HG03354 (cell line): ENCODE results near the gene LCN10.
"Not testable (repeated sequence)": the region's sequence is repeated elsewhere in the genome, so short reads cannot be mapped to it uniquely, and the experiment has no call there.

Experiments
- ATAC-seq: cut with Tn5 transposase; IDR thresholded peaks from one replicate; pipeline ENCODE4 v1.9.1; 2021; ENCODE audit warnings: mild to moderate bottlenecking; ENCODE audit not compliant: unreplicated experiment, poor library complexity, severe bottlenecking

LCN10 gene

DNA sequence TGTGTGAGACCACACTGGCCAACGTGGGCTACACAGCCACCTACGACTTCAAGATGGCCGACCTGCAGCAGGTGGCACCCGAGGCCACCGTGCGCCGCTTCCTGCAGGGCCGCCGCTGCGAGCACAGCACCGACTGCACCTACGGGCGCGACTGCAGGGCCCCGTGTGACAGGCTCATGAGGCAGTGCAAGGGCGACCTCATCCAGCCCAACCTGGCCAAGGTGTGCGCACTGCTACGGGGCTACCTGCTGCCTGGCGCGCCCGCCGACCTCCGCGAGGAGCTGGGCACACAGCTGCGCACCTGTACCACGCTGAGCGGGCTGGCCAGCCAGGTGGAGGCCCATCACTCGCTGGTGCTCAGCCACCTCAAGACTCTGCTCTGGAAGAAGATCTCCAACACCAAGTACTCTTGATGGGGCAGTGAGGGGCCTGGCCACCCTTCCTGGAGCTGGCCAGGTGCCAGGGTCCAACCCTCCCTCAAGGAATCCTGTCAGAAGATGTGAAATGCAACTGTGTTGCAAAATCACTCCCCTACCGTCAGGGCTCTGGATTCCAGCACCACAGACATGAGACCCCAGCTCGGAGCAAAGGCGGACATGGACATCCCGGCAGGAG is 19.3 kb downstream of the LCN10 start:
- ATAC-seq: no peak

GRCh38 chr9:136722969-136723356 is 19.8 kb downstream of the LCN10 start:
- ATAC-seq: no peak

DNA sequence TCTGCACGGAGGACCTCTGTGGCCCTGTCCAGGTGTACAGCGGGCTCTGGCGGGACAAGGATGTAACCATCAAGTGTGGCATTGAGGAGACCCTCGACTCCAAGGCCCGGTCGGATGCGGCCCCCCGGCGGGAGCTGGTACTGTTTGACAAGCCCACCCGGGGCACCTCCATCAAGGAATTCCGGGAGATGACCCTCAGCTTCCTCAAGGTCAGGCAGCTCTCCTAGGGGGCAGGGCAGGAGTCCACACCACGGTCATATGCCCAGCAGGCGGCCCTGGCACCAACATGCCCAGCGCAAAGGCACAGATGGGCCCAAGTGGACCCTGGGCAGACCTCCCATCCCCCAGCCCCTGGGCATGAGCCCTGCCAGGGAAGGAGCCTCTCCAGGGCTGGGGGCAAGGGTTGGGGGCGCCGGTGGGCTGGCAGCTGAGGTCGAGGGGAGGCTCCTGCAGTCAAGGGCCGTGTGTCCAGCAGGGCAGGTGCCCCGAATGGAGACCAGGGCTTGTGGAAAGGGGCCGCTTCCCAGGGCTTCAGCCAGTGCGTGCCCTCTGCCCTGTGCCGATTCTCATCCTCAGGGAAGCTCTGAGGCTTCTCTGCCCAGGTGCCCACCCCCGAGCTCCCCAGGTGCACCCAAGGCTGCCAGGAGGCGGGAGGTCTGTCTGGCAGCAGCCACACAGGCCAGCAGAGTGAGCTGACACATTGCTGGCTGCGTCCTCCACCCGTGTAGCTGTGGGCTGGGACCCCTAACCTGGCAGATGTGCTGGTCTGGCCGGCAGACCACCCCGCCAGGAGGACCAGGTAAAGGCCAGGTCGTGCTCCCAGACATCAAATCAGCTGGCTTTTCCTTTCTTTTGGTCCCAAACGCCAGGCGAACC is 20.4 kb downstream of the LCN10 start:
- ATAC-seq: no peak

DNA sequence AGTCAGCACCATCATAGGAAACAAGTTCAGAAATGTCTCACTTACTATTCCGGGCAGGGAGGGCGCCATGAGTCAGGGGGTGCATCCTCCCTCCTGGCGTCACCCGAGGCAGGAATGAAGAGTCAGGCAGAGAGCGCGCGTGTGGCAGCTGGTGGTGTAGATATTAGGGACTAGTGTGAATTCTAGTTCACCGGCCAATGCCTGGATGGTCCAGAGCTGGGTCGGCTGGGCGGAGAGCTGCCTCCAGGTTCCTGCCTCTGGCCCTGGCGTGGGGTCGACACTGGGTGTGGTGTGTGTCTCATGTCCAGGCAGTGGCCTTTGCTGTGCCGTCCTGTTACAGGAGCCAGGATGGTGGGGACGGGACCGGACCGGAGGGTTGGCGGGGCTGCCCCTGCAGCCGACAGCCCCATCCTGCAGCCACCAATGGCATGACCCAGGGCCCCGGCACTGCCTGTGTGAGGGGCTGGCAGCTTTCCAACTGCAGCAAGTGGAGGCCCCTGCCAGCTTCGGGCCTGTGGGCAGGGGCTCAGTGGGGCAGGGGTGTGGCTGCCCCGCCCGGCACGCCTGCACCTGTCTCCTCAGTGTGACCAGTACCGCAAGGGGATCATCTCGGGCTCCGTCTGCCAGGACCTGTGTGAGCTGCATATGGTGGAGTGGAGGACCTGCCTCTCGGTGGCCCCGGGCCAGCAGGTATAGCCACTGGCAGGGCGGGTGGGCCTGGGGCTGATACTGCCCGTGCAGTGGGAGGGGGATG is 21.2 kb downstream of the LCN10 start:
- no peak for ATAC-seq

GRCh38 chr9:136720898-136721338 is 21.8 kb downstream of the LCN10 start:
- ATAC-seq: no peak

DNA sequence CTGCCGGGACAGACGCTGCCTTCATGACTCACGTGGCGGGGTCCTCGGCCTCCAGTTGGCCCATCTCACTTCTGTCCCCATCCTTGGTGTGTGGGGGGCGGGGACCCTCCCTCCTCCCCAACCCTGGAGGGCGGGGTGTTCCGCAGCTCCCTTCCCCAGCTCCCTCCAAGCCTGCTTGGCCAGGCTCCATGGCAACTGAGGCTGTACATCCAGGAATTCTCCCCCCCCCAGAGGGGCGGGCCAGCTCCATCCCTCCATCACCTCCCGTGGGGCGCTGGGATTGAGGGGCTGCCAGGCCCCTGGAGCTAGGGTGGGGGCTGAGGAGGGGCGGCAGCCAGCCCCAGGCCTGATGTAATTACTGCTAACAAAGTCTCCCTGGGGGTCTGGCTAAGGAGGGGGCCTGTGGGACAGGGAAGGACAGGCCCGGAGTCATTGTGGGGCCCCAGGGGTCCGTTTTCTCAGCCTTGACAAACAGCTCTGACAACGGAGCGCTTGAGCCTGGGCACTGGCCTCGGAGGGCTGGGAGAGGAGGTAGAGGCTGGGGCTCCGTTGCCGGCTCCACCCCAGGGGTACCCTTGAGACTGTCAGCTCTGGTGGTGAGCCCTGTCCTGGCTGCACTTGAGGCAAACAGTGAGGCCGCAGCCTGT is 22.4 kb downstream of the LCN10 start:
- ATAC-seq: no peak

- no peak for ATAC-seq
These were observed 23.4 kb downstream of the LCN10 start for GRCh38 chr9:136719195-136719880.

DNA sequence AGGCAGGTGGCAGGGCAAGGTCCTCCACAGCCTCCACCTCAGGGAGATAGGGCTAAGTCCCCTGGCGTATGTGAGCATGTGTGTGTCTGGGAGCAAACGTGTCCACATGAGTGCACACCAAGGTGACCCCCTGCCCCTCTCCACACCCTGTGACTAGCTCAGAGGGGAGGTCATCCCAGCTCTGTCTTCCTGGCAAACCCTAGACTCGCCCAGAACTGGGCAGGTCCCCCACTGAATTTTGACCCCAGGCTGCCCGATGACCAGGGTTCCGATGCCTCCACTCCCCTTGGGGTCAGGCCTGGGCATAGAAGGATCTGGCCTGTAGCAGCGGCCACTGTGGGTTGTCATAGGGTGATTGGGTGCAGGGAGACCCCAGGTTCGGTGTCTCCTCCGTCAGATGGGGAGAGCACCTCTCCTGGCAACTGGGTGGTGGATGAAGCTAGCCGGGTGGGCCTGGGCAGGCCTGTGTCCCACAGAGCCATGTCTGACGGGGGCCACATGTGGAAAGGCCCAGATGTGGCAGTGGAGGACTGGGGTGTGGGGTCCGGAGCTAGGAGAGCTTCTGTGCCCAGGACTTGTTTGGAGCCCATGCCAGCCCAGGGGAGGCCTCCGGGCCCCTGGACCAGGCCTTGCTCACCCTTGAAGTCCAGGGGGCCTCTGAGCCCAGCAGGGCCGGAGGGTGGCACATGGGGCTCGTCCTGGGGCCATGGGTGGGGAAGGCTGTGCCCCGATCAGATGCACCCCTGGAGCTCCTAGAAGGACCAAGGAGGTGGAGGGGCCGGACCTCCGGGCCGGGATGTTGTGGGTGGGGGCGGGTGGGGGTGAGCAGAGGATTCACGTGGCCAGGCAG is 24.2 kb downstream of the LCN10 start:
- ATAC-seq: no peak

DNA sequence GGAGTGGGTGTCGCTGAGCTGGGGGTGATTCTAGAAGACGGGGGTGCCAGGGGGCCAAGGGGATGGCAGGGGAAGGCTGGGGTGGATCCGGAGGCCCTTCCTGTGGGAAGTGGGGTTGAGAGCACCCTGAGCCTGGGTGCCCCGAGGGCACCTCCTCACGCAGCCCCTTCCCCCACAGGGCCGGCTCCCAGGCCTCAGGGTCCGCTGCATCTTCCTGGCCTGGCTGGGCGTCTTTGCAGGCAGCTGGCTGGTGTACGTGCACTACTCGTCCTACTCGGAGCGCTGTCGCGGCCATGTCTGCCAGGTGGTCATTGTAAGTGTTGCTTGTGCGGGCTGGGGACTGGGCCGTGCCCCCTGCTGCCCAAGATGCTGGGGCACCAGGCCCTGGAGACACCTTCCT is 25.3 kb downstream of the LCN10 start:
- no peak for ATAC-seq

DNA sequence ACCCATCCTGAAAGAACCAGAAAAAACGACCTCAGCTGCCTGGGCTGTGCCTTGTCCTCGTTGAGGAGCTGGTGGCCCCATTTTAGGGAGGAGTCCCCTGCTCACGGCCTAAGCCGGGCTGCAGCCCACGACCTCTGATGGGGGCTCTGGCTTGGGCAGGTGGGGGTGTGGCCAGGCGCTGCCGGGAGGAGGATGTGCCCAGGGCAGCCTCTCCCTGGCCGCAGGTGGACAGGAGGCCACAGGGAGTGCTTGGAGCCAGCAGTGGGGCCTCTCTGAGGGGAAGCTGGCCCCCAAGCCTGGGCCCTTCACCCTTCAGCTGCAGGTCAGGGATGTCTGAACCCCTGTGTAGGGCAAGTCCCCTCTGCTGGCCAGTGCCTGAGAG is 27.9 kb downstream of the LCN10 start:
- ATAC-seq: no peak

DNA sequence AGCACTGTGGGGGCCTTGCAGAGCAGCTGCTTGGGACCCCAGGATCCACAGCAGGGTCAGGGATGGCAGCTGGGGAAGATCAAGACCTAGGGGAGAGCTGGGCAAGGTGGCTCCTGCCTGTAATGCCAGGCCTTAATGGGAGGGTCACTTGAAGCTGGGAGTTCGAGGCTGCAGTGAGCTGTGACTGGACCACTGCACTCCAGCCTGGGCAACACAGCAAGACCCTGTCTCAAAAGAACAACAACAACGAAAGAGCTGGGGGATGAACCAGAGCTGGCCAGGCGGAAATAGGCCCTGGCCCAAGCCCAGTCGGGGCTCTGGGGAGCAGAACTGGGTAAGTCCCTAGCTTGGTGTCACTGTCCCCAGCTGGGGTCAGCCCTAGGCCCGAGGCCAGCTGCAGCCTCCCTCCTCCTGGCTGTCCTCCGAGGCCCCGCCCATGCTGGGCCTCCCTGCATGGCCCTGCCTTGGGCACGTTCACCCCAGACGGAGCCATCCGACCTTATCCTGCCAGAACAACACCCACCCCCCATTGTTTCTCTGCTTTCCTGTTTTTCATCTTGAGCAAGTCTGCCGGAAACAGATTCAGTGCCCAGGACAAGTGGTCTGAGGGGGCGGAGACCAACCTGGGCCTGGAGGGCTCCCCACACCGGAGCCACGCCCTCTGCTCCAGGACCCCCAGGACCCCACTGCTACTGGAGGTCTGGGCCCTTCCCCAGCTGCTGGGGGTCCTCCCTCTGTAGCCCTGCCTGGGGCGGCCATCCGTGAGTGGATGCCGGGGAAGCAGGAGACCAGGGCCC is 28.4 kb downstream of the LCN10 start:
- ATAC-seq: no peak

GRCh38 chr9:136713550-136713949 is 29.2 kb downstream of the LCN10 start:
- ATAC-seq: no peak

DNA sequence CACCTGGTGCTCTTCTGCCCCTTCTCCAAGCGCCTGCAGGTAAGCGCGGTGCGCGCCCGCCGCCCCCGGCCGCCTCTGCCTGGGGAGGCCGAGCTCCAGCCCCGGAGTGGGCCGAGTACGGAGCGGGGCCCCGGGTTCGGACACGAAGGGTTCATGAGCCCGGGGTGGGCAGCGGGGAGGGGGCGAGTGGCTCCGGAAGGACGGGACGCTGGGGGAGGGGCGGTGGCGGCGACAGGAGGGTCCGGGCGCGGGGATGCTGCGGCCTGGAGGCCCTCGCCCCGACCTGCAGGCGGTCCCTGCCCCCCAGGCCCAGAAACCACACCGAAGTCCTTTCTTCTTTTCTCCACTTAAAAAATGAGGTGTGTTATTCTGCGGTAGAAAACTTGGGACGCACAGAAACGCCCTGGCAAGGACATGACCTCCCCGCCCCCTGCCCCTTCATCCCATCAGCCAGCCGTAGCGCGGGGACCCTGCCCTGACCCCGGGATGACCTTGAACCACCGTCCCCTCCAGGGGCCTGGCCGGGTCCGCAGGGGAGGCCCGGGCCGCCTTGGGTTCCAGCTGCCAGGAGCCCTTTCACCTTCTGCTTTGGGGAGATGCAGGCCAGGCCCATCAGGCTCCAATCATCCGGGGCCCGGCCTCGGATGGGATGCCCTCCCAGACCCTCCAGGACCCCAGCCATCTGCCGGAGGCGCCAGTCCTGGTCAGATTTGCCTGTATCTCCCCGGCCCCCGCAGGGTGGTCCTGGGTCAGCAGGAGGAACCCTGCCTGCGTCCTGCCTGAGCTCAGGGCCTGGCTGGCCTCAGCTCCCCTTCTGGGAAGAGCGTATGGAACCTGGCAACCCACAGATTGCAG is 29.8 kb downstream of the LCN10 start:
- ATAC-seq: no peak

DNA sequence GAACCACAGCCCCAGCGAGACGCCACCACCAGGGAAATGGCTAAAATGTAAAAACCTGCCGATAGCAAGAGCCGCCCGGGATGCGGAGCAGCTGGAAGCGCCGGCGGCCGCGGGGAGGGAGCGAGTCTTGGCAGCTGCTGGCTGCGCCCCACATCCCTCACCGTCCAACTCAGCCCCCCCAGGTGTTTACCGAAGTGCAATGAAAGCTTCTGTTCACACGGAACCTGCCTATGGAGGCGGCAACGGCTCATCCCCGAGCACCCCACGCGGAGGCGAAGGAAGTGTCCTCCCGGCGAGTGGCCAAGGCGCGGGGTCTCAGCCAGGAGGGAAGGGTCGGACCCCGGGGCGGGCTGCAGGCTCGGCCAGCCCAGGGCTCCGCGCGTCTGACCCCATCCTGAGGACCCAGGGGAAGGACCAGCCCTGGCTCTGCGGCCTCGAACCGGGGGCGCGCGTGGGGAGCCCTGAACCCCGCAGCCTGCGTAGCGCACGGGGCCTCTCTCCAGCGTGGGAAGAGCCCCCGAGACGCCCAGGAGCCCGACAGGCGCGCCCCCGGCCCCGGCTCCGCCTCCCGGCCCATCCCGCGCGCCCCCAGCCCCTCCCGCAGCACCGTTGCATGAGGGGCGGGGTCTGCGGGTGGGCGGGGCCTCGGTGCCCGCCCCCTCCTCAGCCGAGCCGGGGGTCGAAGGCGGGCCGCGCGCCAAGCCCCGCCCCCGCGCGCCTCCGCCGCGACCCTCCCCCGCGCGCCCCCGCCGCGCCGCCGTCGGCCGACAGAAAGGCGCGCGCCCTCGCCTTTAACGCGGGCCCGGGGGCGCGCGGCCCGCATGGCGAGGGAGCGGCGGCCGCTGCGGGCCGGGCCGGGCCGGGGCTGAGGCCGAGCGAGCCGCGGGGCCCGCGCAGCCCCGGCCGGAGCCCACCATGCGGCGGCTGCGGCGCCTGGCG is 30.7 kb downstream of the LCN10 start, which contains the start of gene DIPK1B:
Gene DIPK1B (plus strand): TSS at position 822 of the 939 bp plus-strand sequence. CDS start 94 bp downstream, at position 916.
- no peak for ATAC-seq

DNA sequence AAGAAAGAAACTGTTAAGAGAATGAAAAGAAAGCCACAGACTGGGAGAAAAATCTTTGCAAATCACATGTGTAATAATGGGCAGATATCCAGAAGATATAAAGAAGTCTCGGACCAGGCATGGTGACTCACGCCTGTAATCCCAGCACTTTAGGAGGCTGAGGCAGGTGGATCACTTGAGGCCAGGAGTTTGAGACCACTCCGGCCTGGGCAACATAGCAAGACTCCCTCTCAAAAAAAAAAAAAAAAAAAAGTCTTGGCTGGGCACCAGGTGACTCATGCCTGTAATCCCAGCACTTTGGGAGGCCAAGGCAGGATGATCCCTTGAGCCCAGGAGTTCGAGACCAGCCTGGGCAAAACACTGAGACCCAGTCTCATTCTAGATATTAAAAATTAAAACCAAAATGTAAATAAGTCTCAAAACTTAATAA is 31.5 kb downstream of the LCN10 start:
- ATAC-seq: not testable (repeated sequence)

GRCh38 chr9:136710543-136710942 is 32.2 kb downstream of the LCN10 start:
- no peak for ATAC-seq
